ENCODE measurements around the gene PHTF2. TPM values are rescaled to one million over a fixed set of nuclear protein-coding genes. Genes with fewer than 3 reads are reported as not detected.

Gene PHTF2
- total RNA-seq, 2 experiments from 2014 or later, result 26.9 to 62.4 TPM

DNA sequence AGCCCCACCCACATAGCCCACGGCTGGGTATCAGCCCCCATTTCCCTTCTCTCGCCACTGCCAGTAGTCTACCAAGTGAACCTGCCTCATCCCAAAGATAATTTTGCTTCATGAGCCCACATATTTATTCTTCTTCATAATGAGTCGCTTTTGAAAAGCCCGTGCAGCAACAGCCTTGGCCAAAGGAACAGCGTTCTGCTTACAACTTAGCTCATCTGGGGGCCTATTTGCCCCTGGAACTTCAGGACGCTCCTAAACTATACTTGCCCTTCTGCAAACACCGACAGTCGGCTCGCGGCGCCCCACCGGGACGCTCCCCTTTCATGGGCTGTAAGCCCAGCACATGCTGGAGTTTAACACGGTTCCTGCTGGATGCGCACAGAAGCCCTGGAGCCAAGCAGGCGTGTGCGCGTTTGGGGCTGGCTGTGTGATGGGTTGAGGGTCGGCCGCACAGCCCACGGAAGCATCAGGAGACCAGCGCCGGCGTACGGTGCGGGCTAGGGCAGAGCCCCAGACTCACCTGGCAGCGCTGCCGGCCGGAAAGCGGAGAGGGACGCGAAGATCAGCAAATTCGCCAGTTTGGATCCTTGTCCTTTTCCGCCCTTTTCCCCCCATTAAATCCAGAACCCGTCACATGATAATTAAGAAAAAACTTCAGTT lies 709 bp upstream of the PHTF2 start:
- Histone ChIP-seq H3K36me3 (ENCODE audit: insufficient read depth, low read length) (peaks cover 53% of the 10 kb centered on the region), H4K20me1 (ENCODE audit: insufficient read depth, low read length) (peaks cover 24% of the 10 kb centered on the region), H3K4me2 (ENCODE audit: low read length) (peak overlapping the region; percentile 79), H3K9me2 (ENCODE audit: insufficient read depth, low read length) (no peaks in the 10 kb centered on the region), H3K27ac (ENCODE audit: low read depth, low read length, poor library complexity, severe bottlenecking) (peak overlapping the region; percentile 67), H3K9me3 (ENCODE audit: low read length) (no peaks in the 10 kb centered on the region; the same call in 1 of the 2 replicates), H2AFZ (ENCODE audit: low read length) (peak overlapping the region; percentile 44; the same call in 1 of the 2 replicates), H3K79me2 (ENCODE audit: insufficient read depth, low read depth, low read length) (peaks cover 86% of the 10 kb centered on the region), H3K4me1 (ENCODE audit: insufficient read depth, low read length, poor library complexity, severe bottlenecking) (peaks cover 54% of the 10 kb centered on the region), H3K4me3 (ENCODE audit: low read depth, low read length, poor library complexity, severe bottlenecking) (peak overlapping the region; percentile 87)
- ChIA-PET CTCF (ENCODE audit: unreplicated experiment) (no interaction called here), POLR2A (interaction anchor here (0.6 to 1.2 kb wide), 10 partner anchors 27 to 136 kb away, joined by 3 to 5 read pairs (median 4); no protein-coding TSS in a partner anchor)
- TF ChIP-seq, protein P1, sequence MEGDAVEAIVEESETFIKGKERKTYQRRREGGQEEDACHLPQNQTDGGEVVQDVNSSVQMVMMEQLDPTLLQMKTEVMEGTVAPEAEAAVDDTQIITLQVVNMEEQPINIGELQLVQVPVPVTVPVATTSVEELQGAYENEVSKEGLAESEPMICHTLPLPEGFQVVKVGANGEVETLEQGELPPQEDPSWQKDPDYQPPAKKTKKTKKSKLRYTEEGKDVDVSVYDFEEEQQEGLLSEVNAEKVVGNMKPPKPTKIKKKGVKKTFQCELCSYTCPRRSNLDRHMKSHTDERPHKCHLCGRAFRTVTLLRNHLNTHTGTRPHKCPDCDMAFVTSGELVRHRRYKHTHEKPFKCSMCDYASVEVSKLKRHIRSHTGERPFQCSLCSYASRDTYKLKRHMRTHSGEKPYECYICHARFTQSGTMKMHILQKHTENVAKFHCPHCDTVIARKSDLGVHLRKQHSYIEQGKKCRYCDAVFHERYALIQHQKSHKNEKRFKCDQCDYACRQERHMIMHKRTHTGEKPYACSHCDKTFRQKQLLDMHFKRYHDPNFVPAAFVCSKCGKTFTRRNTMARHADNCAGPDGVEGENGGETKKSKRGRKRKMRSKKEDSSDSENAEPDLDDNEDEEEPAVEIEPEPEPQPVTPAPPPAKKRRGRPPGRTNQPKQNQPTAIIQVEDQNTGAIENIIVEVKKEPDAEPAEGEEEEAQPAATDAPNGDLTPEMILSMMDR (conservative IDR thresholded peaks at IDR 0.05; ENCODE audit: low read length), result no peak
- no peak for TF ChIP-seq EZH2phosphoT487 (IDR thresholded peaks at IDR 0.05; ENCODE audit: borderline replicate concordance, low read depth, low read length)
- intact Hi-C loops (cut with micrococcal nuclease; ENCODE audit: unreplicated experiment), result loop anchor here (2.0 kb wide), 3 partner anchors 27 to 139 kb away; partner anchors contain the start of gene RSBN1L
- DNase-seq (ENCODE audit: low spot score), result no peak
- BruUV-seq (replicated peaks), result TSS peak; percentile 87

DNA sequence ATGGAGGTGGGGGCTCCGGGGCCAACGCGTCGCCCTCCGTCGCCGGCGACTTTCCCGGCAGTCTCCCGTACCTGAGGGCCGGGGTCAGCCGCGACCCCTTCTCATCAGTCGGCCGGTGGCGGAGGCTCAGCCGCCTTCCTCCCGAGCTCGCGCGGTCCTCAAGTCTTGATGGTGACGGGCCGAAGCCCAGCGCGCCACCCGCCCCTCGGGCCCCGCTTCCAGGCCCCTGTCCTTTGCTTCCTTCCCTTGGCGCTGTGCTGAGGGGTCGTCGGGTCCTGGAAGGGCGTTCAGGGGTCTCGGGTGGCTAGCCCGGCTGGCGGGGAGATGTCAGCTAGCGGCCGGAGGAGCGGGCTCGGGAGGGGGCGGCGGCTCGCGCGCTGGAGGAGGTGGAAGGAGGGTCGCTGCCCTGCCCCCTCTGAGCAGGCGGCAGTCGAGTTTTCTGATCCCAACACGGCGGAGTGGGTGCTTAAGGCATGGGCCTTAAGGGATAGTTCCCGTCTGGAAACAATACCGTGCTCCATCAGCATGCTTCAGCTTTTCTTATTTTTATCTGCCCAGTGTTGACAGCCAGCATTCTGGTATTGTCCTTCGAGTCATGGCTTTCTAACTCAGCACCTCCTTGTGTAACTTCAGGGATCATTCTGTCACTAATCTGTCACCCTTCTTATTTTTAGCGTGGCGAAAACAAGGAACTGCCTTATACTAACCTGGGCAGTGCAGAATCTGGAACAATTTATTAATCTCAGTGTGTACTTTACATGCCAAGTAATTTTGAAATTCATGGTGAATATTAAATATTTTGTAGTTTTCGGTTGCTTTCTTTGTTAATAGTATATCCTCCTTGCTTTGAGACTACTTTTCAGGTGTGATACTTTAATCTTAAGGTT lies 748 bp downstream of the PHTF2 start:
- DNase-seq (ENCODE audit: low spot score), result peak; percentile 51
- peaks cover 28% of the 10 kb centered on the region for H4K20me1 ChIP-seq (ENCODE audit: insufficient read depth, low read length)
- no TSS peak for BruUV-seq (replicated peaks)
- peaks cover 93% of the 10 kb centered on the region for H3K79me2 ChIP-seq (ENCODE audit: insufficient read depth, low read depth, low read length)
- H2AFZ ChIP-seq (ENCODE audit: low read length), result 0 out of 2 replicates have a peak overlapping the region, but pooled peaks have one; percentile 16
- H3K4me1 ChIP-seq (ENCODE audit: insufficient read depth, low read length, poor library complexity, severe bottlenecking), result peaks cover 59% of the 10 kb centered on the region
- no peaks in the 10 kb centered on the region for H3K9me2 ChIP-seq (ENCODE audit: insufficient read depth, low read length)
- H3K27ac ChIP-seq (ENCODE audit: low read depth, low read length, poor library complexity, severe bottlenecking), result peak overlapping the region; percentile 67
- H3K36me3 ChIP-seq (ENCODE audit: insufficient read depth, low read length), result peaks cover 59% of the 10 kb centered on the region
- H3K4me3 ChIP-seq (ENCODE audit: low read depth, low read length, poor library complexity, severe bottlenecking), result peak overlapping the region; percentile 87
- ChIA-PET CTCF (ENCODE audit: unreplicated experiment) (no interaction called here), POLR2A (interaction anchor here (0.8 to 1.7 kb wide), 8 partner anchors 12 to 135 kb away, joined by 3 to 6 read pairs (median 3); no protein-coding TSS in a partner anchor)
- H3K9me3 ChIP-seq (ENCODE audit: low read length), result peaks cover 7% of the 10 kb centered on the region; the same call in 1 of the 2 replicates
- H3K4me2 ChIP-seq (ENCODE audit: low read length), result peak overlapping the region; percentile 83
- intact Hi-C loops (cut with micrococcal nuclease; ENCODE audit: unreplicated experiment), result loop anchor here (2.0 kb wide), 3 partner anchors 25 to 137 kb away; partner anchors contain the start of gene RSBN1L
- TF ChIP-seq EZH2phosphoT487 (IDR thresholded peaks at IDR 0.05; ENCODE audit: borderline replicate concordance, low read depth, low read length), result no peak
- TF ChIP-seq, protein P1 (conservative IDR thresholded peaks at IDR 0.05; ENCODE audit: low read length), result no peak; the same call in 1 of the 2 replicates

All from OCI-LY7 (cell line).